H1 (cell line): ENCODE data around the gene TSPAN3. TPM values are rescaled to one million over a fixed set of nuclear protein-coding genes. Genes with fewer than 3 reads are reported as not detected.

Experiments
- CTCF ChIA-PET: fragments of 300-600 bp; sonication (Branson Sonifier 250); formaldehyde crosslinking; loops from one replicate; lab custom pipeline; 2021; ENCODE audit not compliant: partially characterized antibody; lab: Charles Lee
- POLR2A ChIA-PET: fragments of 300-600 bp; sonication (Branson Sonifier 250); formaldehyde crosslinking; loops from one replicate; lab custom pipeline; 2021; ENCODE audit warnings: inconsistent platforms; ENCODE audit not compliant: partially characterized antibody; lab: Charles Lee
- DNase-seq, 2 experiments: peaks; one replicate each; pipeline versions ENCODE4 v3.0.0 to v3.0.0-alpha.2; 2010 to 2022; ENCODE audit warnings: low spot score in 2 of 2, low read depth in 1 of 2, mixed read lengths in 1 of 2
- FAIRE-seq: peaks from 2 replicates; lab custom pipeline; 2011; peaks lifted over from hg19 to GRCh38; lab: Jason Lieb, UNC
- H2AFZ ChIP-seq: 2 replicates; pipeline ENCODE4 v1.8.1; 2012; ENCODE audit warnings: low read length, inconsistent platforms
- H2AK5ac ChIP-seq: 2 replicates; pipeline ENCODE4 v1.6.1; 2013; ENCODE audit warnings: low read depth, low read length
- H2BK120ac ChIP-seq: replicated peaks from 2 replicates; pipeline ENCODE3; 2013; ENCODE audit warnings: low read depth, low read length, inconsistent platforms
- H2BK12ac ChIP-seq: 2 replicates; pipeline ENCODE4 v1.6.1; 2013; ENCODE audit warnings: low read depth, low read length
- H2BK15ac ChIP-seq: 2 replicates; pipeline ENCODE4 v1.6.1; 2013; ENCODE audit warnings: low read length
- H2BK20ac ChIP-seq: 2 replicates; pipeline ENCODE4 v1.6.1; 2013; ENCODE audit warnings: low read length
- H2BK5ac ChIP-seq: 2 replicates; pipeline ENCODE4 v1.6.1; 2013; ENCODE audit warnings: low read depth, low read length
- H3K14ac ChIP-seq: 2 replicates; pipeline ENCODE4 v1.6.1; 2013; ENCODE audit warnings: inconsistent platforms; ENCODE audit not compliant: insufficient read length
- H3K18ac ChIP-seq: 2 replicates; pipeline ENCODE4 v1.6.1; 2013; ENCODE audit warnings: low read length; ENCODE audit errors: extremely low read depth
- H3K23ac ChIP-seq: 2 replicates; pipeline ENCODE4 v1.6.1; 2013; ENCODE audit warnings: inconsistent platforms; ENCODE audit not compliant: insufficient read length
- H3K23me2 ChIP-seq: 2 replicates; pipeline ENCODE4 v1.6.1; 2013; ENCODE audit warnings: low read depth, low read length
- H3K27ac ChIP-seq: 2 replicates; pipeline ENCODE4 v1.6.1; 2011; ENCODE audit warnings: low read depth, low read length, inconsistent platforms
- H3K27me3 ChIP-seq, 4 experiments: replicated peaks in 1 of 4; 1 replicate in 1 of 4; 2 replicates in 3 of 4; pipeline versions ENCODE4 v1.6.1 to v1.8.1; 2011 to 2013; ENCODE audit warnings: low read length in 3 of 4, mild to moderate bottlenecking in 3 of 4, inconsistent platforms in 2 of 4, mixed read lengths in 2 of 4, moderate library complexity in 1 of 4; ENCODE audit not compliant: control insufficient read depth in 3 of 4, insufficient read depth in 3 of 4; ENCODE audit errors: extremely low read depth in 1 of 4
- H3K36me3 ChIP-seq, 4 experiments: 2 replicates each; pipeline versions ENCODE4 v1.6.1 to v1.8.1; 2011 to 2013; ENCODE audit warnings: mild to moderate bottlenecking in 4 of 4, low read length in 3 of 4, moderate library complexity in 2 of 4, control low read depth in 1 of 4, inconsistent platforms in 1 of 4; ENCODE audit not compliant: insufficient read depth in 4 of 4, control insufficient read depth in 2 of 4
- H3K4ac ChIP-seq: replicated peaks from 2 replicates; pipeline ENCODE3; 2013; ENCODE audit warnings: low read length, low read depth, mixed read lengths, inconsistent platforms; ENCODE audit not compliant: insufficient read length
- H3K4me1 ChIP-seq, 4 experiments: replicated peaks in 1 of 4; 1 replicate in 1 of 4; 2 replicates in 3 of 4; pipeline versions ENCODE4 v1.6.1 to v1.8.1; 2011 to 2013; ENCODE audit warnings: low read length in 3 of 4, inconsistent platforms in 2 of 4, mixed read lengths in 1 of 4; ENCODE audit not compliant: insufficient read depth in 4 of 4, control insufficient read depth in 3 of 4
- H3K4me2 ChIP-seq, 2 experiments: 2 replicates each; pipeline versions ENCODE4 v1.6.1 to v1.8.1; 2011 to 2013; ENCODE audit warnings: low read depth in 2 of 2, low read length in 2 of 2, control low read depth in 1 of 2, inconsistent platforms in 1 of 2, mild to moderate bottlenecking in 1 of 2; ENCODE audit not compliant: insufficient read depth in 1 of 2
- H3K4me3 ChIP-seq, 4 experiments: fragments of 200-600, 300-600 bp in 1 of 4; sonication (generic), shearing (Covaris generic), sonication (Bioruptor Twin) in 1 of 4; 2 replicates each; pipeline versions ENCODE4 v1.5.1 to v1.8.1; 2011 to 2016; ENCODE audit warnings: low read length in 4 of 4, low read depth in 3 of 4, control low read depth in 2 of 4, inconsistent platforms in 2 of 4, mild to moderate bottlenecking in 2 of 4, mixed read lengths in 1 of 4, moderate library complexity in 1 of 4; ENCODE audit not compliant: insufficient read depth in 2 of 4; ENCODE audit errors: extremely low read depth in 1 of 4
- H3K56ac ChIP-seq: replicated peaks from 2 replicates; pipeline ENCODE3; 2013; ENCODE audit warnings: low read depth, mild to moderate bottlenecking, mixed read lengths, low read length, inconsistent platforms; ENCODE audit not compliant: insufficient read length
- H3K79me1 ChIP-seq: 2 replicates; pipeline ENCODE4 v1.6.1; 2013; ENCODE audit warnings: low read depth, low read length, control low read depth
- H3K79me2 ChIP-seq, 2 experiments: 2 replicates each; pipeline versions ENCODE4 v1.6.1 to v1.8.1; 2012 to 2013; ENCODE audit warnings: low read length in 2 of 2, mild to moderate bottlenecking in 2 of 2, inconsistent platforms in 1 of 2; ENCODE audit not compliant: insufficient read depth in 2 of 2, control insufficient read depth in 1 of 2
- H3K9ac ChIP-seq, 4 experiments: replicated peaks in 1 of 4; 1 replicate in 1 of 4; 2 replicates in 3 of 4; pipeline versions ENCODE4 v1.6.1 to v1.8.1; 2011 to 2013; ENCODE audit warnings: low read depth in 3 of 4, low read length in 3 of 4, control low read depth in 2 of 4, mild to moderate bottlenecking in 2 of 4, moderate library complexity in 2 of 4, inconsistent platforms in 1 of 4; ENCODE audit errors: extremely low read depth in 1 of 4
- H3K9me3 ChIP-seq, 2 experiments: 2 replicates each; pipeline versions ENCODE4 v1.6.1 to v1.8.1; 2012 to 2013; ENCODE audit warnings: mild to moderate bottlenecking in 2 of 2, moderate library complexity in 2 of 2, control low read depth in 1 of 2, inconsistent platforms in 1 of 2, low read depth in 1 of 2, low read length in 1 of 2, mixed read lengths in 1 of 2; ENCODE audit not compliant: insufficient read depth in 2 of 2
- H4K20me1 ChIP-seq, 2 experiments: replicated peaks in 1 of 2; 2 replicates each; pipeline versions ENCODE3 to v1.8.1; 2011 to 2013; ENCODE audit warnings: inconsistent platforms in 2 of 2, low read length in 2 of 2, mild to moderate bottlenecking in 1 of 2; ENCODE audit not compliant: insufficient read depth in 2 of 2, control insufficient read depth in 1 of 2
- H4K5ac ChIP-seq: 2 replicates; pipeline ENCODE4 v1.6.1; 2013; ENCODE audit warnings: low read length, low read depth, mixed read lengths, inconsistent platforms; ENCODE audit not compliant: insufficient read length
- H4K8ac ChIP-seq: 2 replicates; pipeline ENCODE4 v1.8.0; 2013; ENCODE audit warnings: mild to moderate bottlenecking, moderate library complexity, low read length, inconsistent platforms; ENCODE audit not compliant: insufficient read depth; ENCODE audit errors: extremely low read depth
- H4K91ac ChIP-seq: replicated peaks from 2 replicates; pipeline ENCODE3; 2013; ENCODE audit warnings: low read length, mixed read lengths, inconsistent platforms; ENCODE audit not compliant: insufficient read length
- BRCA1 ChIP-seq: IDR thresholded peaks from 2 replicates; pipeline ENCODE4 v1.6.1; 2012; ENCODE audit warnings: low read depth, low read length, improper control_type of control experiment
- CTCF ChIP-seq, 3 experiments: IDR thresholded peaks; 1 replicate in 2 of 3; 2 replicates in 1 of 3; pipeline versions ENCODE4 v1.5.1 to v1.6.1; 2011; ENCODE audit warnings: low read length in 3 of 3, mild to moderate bottlenecking in 3 of 3, inconsistent platforms in 2 of 3, low read depth in 1 of 3, moderate library complexity in 1 of 3; ENCODE audit not compliant: insufficient read depth in 1 of 3; ENCODE audit errors: control extremely low read depth in 1 of 3
- KDM1A ChIP-seq: fragments of 200-600, 300-600 bp; sonication (generic); IDR thresholded peaks from 2 replicates; pipeline ENCODE4 v1.7.1; 2016; ENCODE audit warnings: mild to moderate bottlenecking, low read length, borderline replicate concordance
- WGBS, 2 experiments: shearing (Covaris generic) in 1 of 2; methylation state at CpG; one replicate each; pipeline versions ENCODE4 v1.1.6 to v1.1.7; 2013 to 2015; ENCODE audit warnings: low lambda C conversion rate in 2 of 2, mixed read lengths in 2 of 2, inconsistent platforms in 1 of 2, low coverage in 1 of 2, missing lambda C conversion rate in 1 of 2; ENCODE audit not compliant: insufficient replicate concordance in 2 of 2, insufficient coverage in 1 of 2, insufficient read length in 1 of 2; ENCODE audit errors: extremely low coverage in 1 of 2, missing lambda C conversion rate in 1 of 2; 5-methylcytosine and 5-hydroxymethylcytosine counted together
- polyA plus RNA-seq, 7 experiments: library from polyadenylated mRNA; depleted of rRNA in 3 of 7; stranded (reverse) in 5 of 7; unstranded in 2 of 7; fragments of >200 nt in 5 of 7; fragments of 200-250 nt in 2 of 7; gene quantifications; 1 replicate in 5 of 7; 2 replicates in 1 of 7; 4 replicates in 1 of 7; pipeline versions ENCODE4 v1.2.1 to v1.2.3, GENCODE V29; 2011 to 2013; ENCODE audit warnings: missing spikeins in 2 of 7, mixed read lengths in 2 of 7
- total RNA-seq: library from RNA; stranded (reverse); fragmentation: NEBNext Ultra II Directional; extraction: Animal tissue kit (Norgen Biotek cat#: 25700); gene quantifications from 2 replicates; pipeline ENCODE4 v1.2.1, GENCODE V29; 2021

The TSPAN3 gene
- total and polyA plus RNA-seq, 2 of the 8 experiments (the other 6 are each of a cell fraction or from before 2014, with no cell fraction given): 107 to 238 TPM

- H3K27ac ChIP-seq: no peak overlapping the region
Measured at GRCh38 chr15:77064539-77065308, 6.2 kb downstream of the TSPAN3 start.

More at GRCh38 chr15:77064539-77065308, 6.2 kb downstream of the TSPAN3 start:
- no peak overlapping the region for H4K8ac ChIP-seq
- FAIRE-seq: no peak
- peaks cover 3% of the 10 kb centered on the region; the same call in 1 of the 2 replicates for H3K23me2 ChIP-seq
- H2AFZ ChIP-seq: no peak overlapping the region
- H2BK5ac ChIP-seq: no peak overlapping the region
- no peak overlapping the region for H3K9ac ChIP-seq
- H4K91ac ChIP-seq: no peak overlapping the region
- no peak for TF ChIP-seq KDM1A
- TF ChIP-seq CTCF (IDR thresholded peaks at IDR 0.05; ENCODE audit: control extremely low read depth in 1 of 3, insufficient read depth in 1 of 3, low read depth in 1 of 3, low read length in 3 of 3): no peak
- TF ChIP-seq BRCA1: no peak
- TF ChIP-seq, all 59 proteins: peak for 0
- Histone ChIP-seq H4K5ac (no peak overlapping the region), H3K36me3 (no peaks in the 10 kb centered on the region), H3K4me1 (peaks cover 1 to 6% (median 6%) of the 10 kb centered on the region in 4 experiments; a peak in 3 of 7 replicates), H3K4me3 (no peak overlapping the region), H4K20me1 (peaks cover 10 to 12% of the 10 kb centered on the region in 2 experiments), H3K79me1 (peaks cover 2% of the 10 kb centered on the region; the same call in 1 of the 2 replicates), H3K14ac (no peak overlapping the region), H3K56ac (no peak overlapping the region), H2BK15ac (no peak overlapping the region), H3K27me3 (peaks cover 0 to 1% (median 0%) of the 10 kb centered on the region in 4 experiments; a peak in 1 of 7 replicates), H3K9me3 (no peaks in the 10 kb centered on the region), H3K4ac (no peak overlapping the region), H2BK12ac (no peak overlapping the region), H2AK5ac (no peak overlapping the region), H3K4me2 (no peak overlapping the region), H2BK20ac (no peak overlapping the region), H3K79me2 (peaks cover 0 to 95% of the 10 kb centered on the region in 2 experiments; a peak in 2 of 4 replicates), H2BK120ac (no peak overlapping the region), H3K23ac (no peak overlapping the region), H3K18ac (no peak overlapping the region)
- CTCF ChIA-PET: interaction anchor here (0.6 to 0.7 kb wide), 4 partner anchors 32 to 800 kb away, joined by 3 to 4 read pairs (median 4); no protein-coding TSS in a partner anchor
- no peak for DNase-seq
- POLR2A ChIA-PET: interaction anchor here (0.6 to 0.7 kb wide), 3 partner anchors 20 to 748 kb away, joined by 3 read pairs; no protein-coding TSS in a partner anchor
- 91 to 100% methylated on average over 1 to 6 of the region's 6 CpGs for WGBS, 2 experiments
